A549 (cell line): ENCODE measurements around the gene SETX. TPM values are rescaled to one million over a fixed set of nuclear protein-coding genes. Genes with fewer than 3 reads are reported as not detected.

Source experiments
- ATAC-seq, 2 experiments: fragments of 200-7000 bp in 1 of 2; fragments of >200 bp in 1 of 2; cut with Nextera tagmentation in 1 of 2; cut with Tn5 transposase in 1 of 2; 3 replicates each; pipeline versions ENCODE4 v1.8.0 to v1.9.1; 2018 to 2020; ENCODE audit warnings: mild to moderate bottlenecking in 1 of 2, moderate library complexity in 1 of 2
- CTCF ChIA-PET: fragments of 300-600 bp; sonication (Branson Sonifier 250); formaldehyde crosslinking; extraction: SDS; loops from one replicate; lab custom pipeline; 2021; ENCODE audit warnings: antibody characterized with exemption, inconsistent platforms; lab: Yijun Ruan, JAX
- POLR2A ChIA-PET: fragments of 350-600 bp; formaldehyde crosslinking; extraction: SDS; loops from one replicate; lab custom pipeline; 2021; ENCODE audit warnings: antibody characterized with exemption, inconsistent platforms; lab: Yijun Ruan, JAX
- DNase-seq, 2 experiments: peaks; one replicate each; pipeline versions ENCODE4 v3.0.0 to v3.0.0-alpha.2; 2011 to 2016; ENCODE audit warnings: low read depth in 1 of 2, low spot score in 1 of 2
- FAIRE-seq: peaks from 2 replicates; lab custom pipeline; 2011; peaks lifted over from hg19 to GRCh38; lab: Jason Lieb, UNC
- H3K27ac ChIP-seq, 2 experiments: fragments of >200 bp; sonication (Bioruptor Twin); formaldehyde crosslinking; 3 replicates each; pipeline ENCODE4 v1.5.1; 2016 to 2017
- H3K4me1 ChIP-seq: fragments of >200 bp; sonication (Bioruptor Twin); formaldehyde crosslinking; 3 replicates; pipeline ENCODE4 v1.6.1; 2016
- H3K4me2 ChIP-seq: fragments of >200 bp; sonication (Bioruptor Twin); formaldehyde crosslinking; 3 replicates; pipeline ENCODE4 v1.6.1; 2016
- H3K4me3 ChIP-seq: fragments of >200 bp; sonication (Bioruptor Twin); formaldehyde crosslinking; 3 replicates; pipeline ENCODE4 v1.5.1; 2016
- H3K9me3 ChIP-seq: fragments of >200 bp; sonication (Bioruptor Twin); formaldehyde crosslinking; 3 replicates; pipeline ENCODE4 v1.6.1; 2016
- BHLHE40 ChIP-seq: IDR thresholded peaks from 2 replicates; pipeline ENCODE4 v1.6.1; 2012; ENCODE audit warnings: low read depth, low read length, inconsistent platforms
- CEBPB ChIP-seq, 2 experiments: fragments of >200 bp in 1 of 2; sonication (Bioruptor Twin) in 1 of 2; formaldehyde crosslinking in 1 of 2; IDR thresholded peaks; 2 replicates each; pipeline ENCODE4 v1.6.1; 2012 to 2016
- CHD2 ChIP-seq: fragments of 150-350 bp; IDR thresholded peaks from 2 replicates; pipeline ENCODE4 v1.6.1; 2014; ENCODE audit warnings: low read length; ENCODE audit not compliant: partially characterized antibody
- EHMT2 ChIP-seq: fragments of 200-600 bp; sonication (generic); IDR thresholded peaks from 2 replicates; pipeline ENCODE4 v1.6.1; 2016; ENCODE audit warnings: antibody characterized with exemption, low read depth, mild to moderate bottlenecking, moderate library complexity
- ESRRA ChIP-seq: fragments of 150-350 bp; IDR thresholded peaks from 2 replicates; pipeline ENCODE4 v1.6.1; 2014; ENCODE audit warnings: mild to moderate bottlenecking, low read length, borderline replicate concordance
- FOSB ChIP-seq: fragments of 250-450 bp; sonication (Bioruptor Pico); IDR thresholded peaks from 2 replicates; pipeline ENCODE4 v1.5.0; 2020; ENCODE audit warnings: mild to moderate bottlenecking, moderate library complexity
- FOSL2 ChIP-seq, 2 experiments: fragments of 450-650 bp in 1 of 2; fragments of >200 bp in 1 of 2; sonication (Bioruptor Twin) in 1 of 2; formaldehyde crosslinking; IDR thresholded peaks; 2 replicates each; pipeline versions ENCODE4 v1.5.0 to v1.6.1; 2016 to 2020; ENCODE audit warnings: mild to moderate bottlenecking in 1 of 2, moderate library complexity in 1 of 2
- GATA3 ChIP-seq: IDR thresholded peaks from 2 replicates; pipeline ENCODE4 v1.6.1; 2012; ENCODE audit warnings: borderline replicate concordance
- HDAC2 ChIP-seq: fragments of 200-600 bp; sonication (generic); IDR thresholded peaks from 2 replicates; pipeline ENCODE4 v1.6.1; 2016
- HEYL ChIP-seq: fragments of 250-450 bp; sonication (Bioruptor Pico); IDR thresholded peaks from 2 replicates; pipeline ENCODE4 v1.8.0; 2021; ENCODE audit warnings: mild to moderate bottlenecking, moderate library complexity
- HOXB5 ChIP-seq: fragments of 250-450 bp; sonication (Bioruptor Pico); IDR thresholded peaks from 2 replicates; pipeline ENCODE4 v1.5.0; 2020; ENCODE audit warnings: mild to moderate bottlenecking, moderate library complexity
- JUNB ChIP-seq: fragments of >200 bp; sonication (Bioruptor Twin); formaldehyde crosslinking; IDR thresholded peaks from 2 replicates; pipeline ENCODE4 v1.6.1; 2016
- MAFK ChIP-seq: fragments of 450-650 bp; IDR thresholded peaks from 2 replicates; pipeline ENCODE4 v1.6.1; 2014; ENCODE audit not compliant: partially characterized antibody
- MAZ ChIP-seq: fragments of 150-350 bp; IDR thresholded peaks from 2 replicates; pipeline ENCODE4 v1.6.1; 2014; ENCODE audit warnings: antibody characterized with exemption, low read depth, low read length, borderline replicate concordance
- MYC ChIP-seq: IDR thresholded peaks from 2 replicates; pipeline ENCODE4 v1.6.1; 2012; ENCODE audit warnings: mild to moderate bottlenecking, inconsistent platforms, low read length, improper control_type of control experiment, borderline replicate concordance
- NFE2L2 ChIP-seq: fragments of 150-350 bp; conservative IDR thresholded peaks from 2 replicates; pipeline ENCODE4 v1.6.1; 2014; ENCODE audit warnings: low read length
- NPAS2 ChIP-seq: fragments of 250-450 bp; sonication (Bioruptor Pico); IDR thresholded peaks from 2 replicates; pipeline ENCODE4 v1.8.0; 2022; ENCODE audit warnings: mild to moderate bottlenecking, moderate library complexity, borderline replicate concordance
- PHF8 ChIP-seq: fragments of 200-600 bp; sonication (generic); IDR thresholded peaks from 2 replicates; pipeline ENCODE4 v1.6.1; 2016; ENCODE audit warnings: low read depth, mild to moderate bottlenecking, antibody characterized with exemption, moderate library complexity, borderline replicate concordance
- POLR2A ChIP-seq: IDR thresholded peaks from 2 replicates; pipeline ENCODE4 v1.6.1; 2012; ENCODE audit warnings: mild to moderate bottlenecking, low read length
- POLR2AphosphoS2 ChIP-seq: conservative IDR thresholded peaks from 2 replicates; pipeline ENCODE4 v1.6.1; 2012; ENCODE audit warnings: low read length, improper control_type of control experiment, inconsistent platforms
- RAD21 ChIP-seq, 2 experiments: fragments of >200 bp in 1 of 2; sonication (Bioruptor Twin) in 1 of 2; formaldehyde crosslinking in 1 of 2; IDR thresholded peaks in 1 of 2; conservative IDR thresholded peaks in 1 of 2; 2 replicates in 1 of 2; 3 replicates in 1 of 2; pipeline ENCODE4 v1.6.1; 2012 to 2018; ENCODE audit warnings: inconsistent platforms in 1 of 2
- RARB ChIP-seq: fragments of 250-450 bp; sonication (Bioruptor Pico); IDR thresholded peaks from 2 replicates; pipeline ENCODE4 v1.8.0; 2021; ENCODE audit warnings: mild to moderate bottlenecking, moderate library complexity
- RCOR1 ChIP-seq: fragments of 150-350 bp; IDR thresholded peaks from 2 replicates; pipeline ENCODE4 v1.6.1; 2014; ENCODE audit warnings: antibody characterized with exemption, low read length, low read depth
- RFX5 ChIP-seq: fragments of 450-650 bp; IDR thresholded peaks from 2 replicates; pipeline ENCODE4 v1.7.1; 2014; ENCODE audit warnings: antibody characterized with exemption, mild to moderate bottlenecking, moderate library complexity
- SMC3 ChIP-seq: fragments of >200 bp; sonication (Bioruptor Twin); formaldehyde crosslinking; IDR thresholded peaks from 3 replicates; pipeline ENCODE4 v1.6.1; 2018; ENCODE audit warnings: inconsistent platforms
- SREBF2 ChIP-seq: fragments of 450-650 bp; IDR thresholded peaks from 2 replicates; pipeline ENCODE4 v1.6.1; 2014; ENCODE audit warnings: mild to moderate bottlenecking, moderate library complexity
- TFCP2L1 ChIP-seq: fragments of 250-450 bp; sonication (Bioruptor Pico); IDR thresholded peaks from 2 replicates; pipeline ENCODE4 v1.5.0; 2021; ENCODE audit warnings: mild to moderate bottlenecking
- TP53 ChIP-seq: fragments of 250-450 bp; sonication (Bioruptor Pico); IDR thresholded peaks from 2 replicates; pipeline ENCODE4 v1.5.0; 2021; ENCODE audit warnings: mild to moderate bottlenecking, moderate library complexity
- ZFP36 ChIP-seq: fragments of 450-650 bp; IDR thresholded peaks from 2 replicates; pipeline ENCODE4 v1.6.1; 2014; ENCODE audit warnings: borderline replicate concordance; ENCODE audit not compliant: partially characterized antibody
- ZNF302 ChIP-seq: fragments of 250-450 bp; sonication (Bioruptor Pico); IDR thresholded peaks from 2 replicates; pipeline ENCODE4 v1.9.0; 2021; ENCODE audit warnings: inconsistent platforms, mild to moderate bottlenecking, moderate library complexity
- WGBS: methylation state at CpG from one replicate; pipeline ENCODE4 v1.1.6; 2017; ENCODE audit errors: missing lambda C conversion rate; 5-methylcytosine and 5-hydroxymethylcytosine counted together
- polyA plus RNA-seq, 4 experiments: library from polyadenylated mRNA; depleted of rRNA in 3 of 4; stranded (reverse); fragments of >200 nt; fragmentation: RNase III in 1 of 4; extraction: RNeasy Plus Mini Kit Qiagen cat#74134 plus additional on column Dnase treatment in 1 of 4; gene quantifications; 2 replicates in 3 of 4; 3 replicates in 1 of 4; pipeline ENCODE4 v1.2.3, GENCODE V29; 2011 to 2017
- TF ChIP-seq, protein P1 (sequence below): fragments of 250-450 bp; sonication (Bioruptor Pico); IDR thresholded peaks from 2 replicates; pipeline ENCODE4 v1.5.0; 2020; ENCODE audit warnings: low read depth, mild to moderate bottlenecking, moderate library complexity
- TF ChIP-seq, protein P2 (sequence below): fragments of 150-350 bp; IDR thresholded peaks from 2 replicates; pipeline ENCODE4 v1.6.1; 2014; ENCODE audit warnings: low read depth, mild to moderate bottlenecking, low read length

SETX gene
- polyA plus RNA-seq, 2 of the 4 experiments (the other 2 are of a cell fraction): 14.7 to 34.3 TPM

GRCh38 chr9:132237481-132237880, 117.3 kb downstream of the SETX start (continued):
- TF ChIP-seq RARB (CRISPR knock-in tag) (no peak), ESRRA (no peak), EHMT2 (no peak), JUNB (no peak)
- TF ChIP-seq, all 56 proteins: peak for 0

- H3K4me1 ChIP-seq: peaks cover 9% of the 10 kb centered on the region; the same call in 2 of the 3 replicates
- no peak overlapping the region for H3K4me3 ChIP-seq
- FAIRE-seq (no peak), ATAC-seq (no peak), DNase-seq (no peak)
- H3K27ac ChIP-seq: no peak overlapping the region
- no peak overlapping the region for H3K4me2 ChIP-seq
- ChIA-PET POLR2A (interaction anchor here (1.1 kb wide), 1 partner anchor 67 kb away, joined by 3 read pairs; no protein-coding TSS in a partner anchor), CTCF (interaction anchor here (0.5 to 10.6 kb wide), 70 partner anchors 11 to 645 kb away, joined by 3 to 232 read pairs (median 4); partner anchors contain the start of gene NTNG2)
- H3K9me3 ChIP-seq: no peaks in the 10 kb centered on the region
- TF ChIP-seq FOSB (CRISPR knock-in tag) (no peak), POLR2AphosphoS2 (no peak), SREBF2 (no peak), HDAC2 (no peak), TFCP2L1 (CRISPR knock-in tag) (no peak), RFX5 (no peak), EHMT2 (no peak), RAD21 (conservative IDR thresholded peaks at IDR 0.05 in 1 of 2, IDR thresholded peaks at IDR 0.05 in 1 of 2) (no peak; a peak in 1 of 5 replicates), CHD2 (no peak), ESRRA (no peak)
- WGBS: 20% methylated on average over 16 of the region's 18 CpGs
These were observed 118.0 kb downstream of the SETX start for GRCh38 chr9:132236662-132237311.

GRCh38 chr9:132235894-132236661, 118.7 kb downstream of the SETX start:
- FAIRE-seq (no peak), ATAC-seq (peak; percentile 19 to 67; a peak in 4 of 6 replicates), DNase-seq (peak; percentile 75 to 84)
- ChIA-PET POLR2A (interaction anchor here (1.1 kb wide), 1 partner anchor 66 kb away, joined by 3 read pairs; no protein-coding TSS in a partner anchor), CTCF (interaction anchor here (0.5 to 10.6 kb wide), 77 partner anchors 8 to 645 kb away, joined by 3 to 232 read pairs (median 4); partner anchors contain the start of gene NTNG2)
- H3K4me1 ChIP-seq: peaks cover 9% of the 10 kb centered on the region; the same call in 2 of the 3 replicates
- no peaks in the 10 kb centered on the region for H3K9me3 ChIP-seq
- H3K4me2 ChIP-seq: no peak overlapping the region
- 35% methylated on average over 13 of the region's 19 CpGs for WGBS
- H3K27ac ChIP-seq: no peak overlapping the region
- no peak overlapping the region for H3K4me3 ChIP-seq
- TF ChIP-seq HOXB5 (CRISPR knock-in tag): no peak
- TF ChIP-seq, protein P1, sequence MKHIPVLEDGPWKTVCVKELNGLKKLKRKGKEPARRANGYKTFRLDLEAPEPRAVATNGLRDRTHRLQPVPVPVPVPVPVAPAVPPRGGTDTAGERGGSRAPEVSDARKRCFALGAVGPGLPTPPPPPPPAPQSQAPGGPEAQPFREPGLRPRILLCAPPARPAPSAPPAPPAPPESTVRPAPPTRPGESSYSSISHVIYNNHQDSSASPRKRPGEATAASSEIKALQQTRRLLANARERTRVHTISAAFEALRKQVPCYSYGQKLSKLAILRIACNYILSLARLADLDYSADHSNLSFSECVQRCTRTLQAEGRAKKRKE: no peak
- no peak for TF ChIP-seq TP53 (CRISPR knock-in tag)
- TF ChIP-seq, protein P2, sequence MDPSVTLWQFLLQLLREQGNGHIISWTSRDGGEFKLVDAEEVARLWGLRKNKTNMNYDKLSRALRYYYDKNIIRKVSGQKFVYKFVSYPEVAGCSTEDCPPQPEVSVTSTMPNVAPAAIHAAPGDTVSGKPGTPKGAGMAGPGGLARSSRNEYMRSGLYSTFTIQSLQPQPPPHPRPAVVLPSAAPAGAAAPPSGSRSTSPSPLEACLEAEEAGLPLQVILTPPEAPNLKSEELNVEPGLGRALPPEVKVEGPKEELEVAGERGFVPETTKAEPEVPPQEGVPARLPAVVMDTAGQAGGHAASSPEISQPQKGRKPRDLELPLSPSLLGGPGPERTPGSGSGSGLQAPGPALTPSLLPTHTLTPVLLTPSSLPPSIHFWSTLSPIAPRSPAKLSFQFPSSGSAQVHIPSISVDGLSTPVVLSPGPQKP: no peak
- TF ChIP-seq TFCP2L1 (CRISPR knock-in tag): no peak
- no peak for TF ChIP-seq FOSL2 (IDR thresholded peaks at IDR 0.05)
- TF ChIP-seq FOSL2 (CRISPR knock-in tag; IDR thresholded peaks at IDR 0.05): no peak
- no peak for TF ChIP-seq MAZ
- TF ChIP-seq POLR2A: no peak
- TF ChIP-seq SMC3: peak; percentile 82
- no peak for TF ChIP-seq JUNB
- no peak for TF ChIP-seq HEYL (CRISPR knock-in tag)
- TF ChIP-seq EHMT2: no peak
- no peak for TF ChIP-seq CEBPB (IDR thresholded peaks at IDR 0.05)
- TF ChIP-seq RCOR1: no peak
- TF ChIP-seq MYC: no peak
- TF ChIP-seq NPAS2 (CRISPR knock-in tag): no peak
- TF ChIP-seq ZFP36: no peak
- no peak for TF ChIP-seq GATA3
- TF ChIP-seq BHLHE40: no peak
- TF ChIP-seq MAFK: no peak
- no peak for TF ChIP-seq ZNF302
- peak; percentile 91 to 97 for TF ChIP-seq RAD21 (conservative IDR thresholded peaks at IDR 0.05 in 1 of 2, IDR thresholded peaks at IDR 0.05 in 1 of 2)
- no peak for TF ChIP-seq PHF8
- no peak for TF ChIP-seq NFE2L2
